ENCODE data around the gene GP2. TPM values are rescaled to one million over a fixed set of nuclear protein-coding genes. Genes with fewer than 3 reads are reported as not detected.
"Not testable (repeated sequence)": the region's sequence is repeated elsewhere in the genome, so short reads cannot be mapped to it uniquely, and the experiment has no call there.

Gene GP2
- total and polyA plus RNA-seq, 4 donors: 0.17 to 0.21 TPM; not detected in 2

DNA sequence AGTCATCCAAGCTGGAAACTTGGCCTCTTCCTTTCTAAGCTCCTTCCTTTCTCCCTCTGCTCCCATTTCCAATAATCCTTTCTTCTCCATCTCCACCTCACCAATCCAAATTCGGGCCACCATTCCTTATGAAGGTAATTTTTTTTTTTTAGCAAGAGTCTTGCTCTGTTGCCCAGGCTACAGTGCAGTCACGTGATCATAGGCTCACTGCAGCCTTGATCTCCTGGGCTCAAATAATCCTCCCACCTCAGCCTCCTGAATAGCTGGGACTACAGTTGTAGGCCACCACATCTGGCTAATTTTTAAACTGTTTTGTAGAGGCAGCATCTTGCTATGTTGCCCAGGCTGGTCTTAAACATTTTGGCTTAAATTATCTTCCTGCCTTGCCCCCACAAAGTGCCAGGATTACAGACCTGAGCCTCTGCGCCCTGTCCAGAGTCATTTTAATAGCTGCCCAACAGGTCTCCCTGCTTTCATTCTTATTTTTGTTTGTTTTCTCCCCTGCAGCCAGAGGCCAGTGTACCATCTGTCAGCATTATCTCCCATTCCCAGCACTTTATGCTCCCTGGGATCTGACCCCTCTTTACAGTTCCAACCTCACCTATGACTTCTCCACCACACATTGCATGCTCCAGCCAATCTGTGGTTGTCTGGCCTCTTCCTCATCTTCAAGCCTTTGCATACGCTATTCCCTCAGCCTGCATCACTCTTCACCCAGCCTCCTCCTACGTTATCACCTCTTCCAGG, 2.3 kb upstream of the GP2 start:
- Histone ChIP-seq H3K27ac (ENCODE audit: low read depth, low read length) (no peak overlapping the region), H3K9me3 (ENCODE audit: control insufficient read depth, insufficient read depth, low read length) (no peaks in the 10 kb centered on the region), H3K4me3 (ENCODE audit: low read depth, low read length) (no peak overlapping the region), H3K27me3 (ENCODE audit: control insufficient read depth, insufficient read depth, low read length) (no peaks in the 10 kb centered on the region), H3K36me3 (ENCODE audit: control insufficient read depth, insufficient read depth, low read length) (no peaks in the 10 kb centered on the region), H3K4me1 (ENCODE audit: control insufficient read depth, insufficient read depth, low read length) (no peaks in the 10 kb centered on the region)
- no peak for DNase-seq (ENCODE audit: low read depth in 4 of 6, low spot score in 6 of 6)
- 92% methylated on average over 3 of the region's 5 CpGs for WGBS (ENCODE audit: insufficient coverage)

- Histone ChIP-seq H3K27me3 (ENCODE audit: control insufficient read depth, insufficient read depth, low read length) (no peaks in the 10 kb centered on the region), H3K9me3 (ENCODE audit: control insufficient read depth, insufficient read depth, low read length) (no peaks in the 10 kb centered on the region), H3K36me3 (ENCODE audit: control insufficient read depth, insufficient read depth, low read length) (no peaks in the 10 kb centered on the region), H3K27ac (ENCODE audit: low read depth, low read length) (no peak overlapping the region), H3K4me1 (ENCODE audit: control insufficient read depth, insufficient read depth, low read length) (no peaks in the 10 kb centered on the region), H3K4me3 (ENCODE audit: low read depth, low read length) (no peak overlapping the region)
- WGBS (ENCODE audit: insufficient coverage): 89% methylated on average over 3 of the region's 3 CpGs
- DNase-seq (ENCODE audit: low read depth in 4 of 6, low spot score in 6 of 6): no peak
Observed at GRCh38 chr16:20326321-20326720, 992 bp downstream of the GP2 start.

GRCh38 chr16:20325005-20325404, 2.3 kb downstream of the GP2 start:
- no CpG with 5 or more reads among the region's 3 CpGs for WGBS (ENCODE audit: insufficient coverage)
- DNase-seq (ENCODE audit: low read depth in 4 of 6, low spot score in 6 of 6): no peak
- H3K4me1 ChIP-seq (ENCODE audit: control insufficient read depth, insufficient read depth, low read length): no peaks in the 10 kb centered on the region
- H3K36me3 ChIP-seq (ENCODE audit: control insufficient read depth, insufficient read depth, low read length): no peaks in the 10 kb centered on the region
- no peak overlapping the region for H3K27ac ChIP-seq (ENCODE audit: low read depth, low read length)
- H3K9me3 ChIP-seq (ENCODE audit: control insufficient read depth, insufficient read depth, low read length): no peaks in the 10 kb centered on the region
- H3K4me3 ChIP-seq (ENCODE audit: low read depth, low read length): no peak overlapping the region
- H3K27me3 ChIP-seq (ENCODE audit: control insufficient read depth, insufficient read depth, low read length): no peaks in the 10 kb centered on the region

GRCh38 chr16:20323591-20324117, 3.7 kb downstream of the GP2 start:
- Histone ChIP-seq H3K27me3 (ENCODE audit: control insufficient read depth, insufficient read depth, low read length) (no peaks in the 10 kb centered on the region), H3K4me3 (ENCODE audit: low read depth, low read length) (no peak overlapping the region), H3K9me3 (ENCODE audit: control insufficient read depth, insufficient read depth, low read length) (no peaks in the 10 kb centered on the region), H3K27ac (ENCODE audit: low read depth, low read length) (no peak overlapping the region), H3K4me1 (ENCODE audit: control insufficient read depth, insufficient read depth, low read length) (no peaks in the 10 kb centered on the region), H3K36me3 (ENCODE audit: control insufficient read depth, insufficient read depth, low read length) (no peaks in the 10 kb centered on the region)
- DNase-seq (ENCODE audit: low read depth in 4 of 6, low spot score in 6 of 6): no peak
- 56% methylated on average over 3 of the region's 9 CpGs for WGBS (ENCODE audit: insufficient coverage)

- no peaks in the 10 kb centered on the region for H3K27me3 ChIP-seq (ENCODE audit: control insufficient read depth, insufficient read depth, low read length)
- no peaks in the 10 kb centered on the region for H3K4me1 ChIP-seq (ENCODE audit: control insufficient read depth, insufficient read depth, low read length)
- no peak overlapping the region for H3K27ac ChIP-seq (ENCODE audit: low read depth, low read length)
- H3K36me3 ChIP-seq (ENCODE audit: control insufficient read depth, insufficient read depth, low read length): no peaks in the 10 kb centered on the region
- DNase-seq (ENCODE audit: low read depth in 4 of 6, low spot score in 6 of 6): no peak
- H3K4me3 ChIP-seq (ENCODE audit: low read depth, low read length): no peak overlapping the region
- no peaks in the 10 kb centered on the region for H3K9me3 ChIP-seq (ENCODE audit: control insufficient read depth, insufficient read depth, low read length)
- no CpG with 5 or more reads among the region's 4 CpGs for WGBS (ENCODE audit: insufficient coverage)
Observed at GRCh38 chr16:20322696-20323095, 4.6 kb downstream of the GP2 start.

DNA sequence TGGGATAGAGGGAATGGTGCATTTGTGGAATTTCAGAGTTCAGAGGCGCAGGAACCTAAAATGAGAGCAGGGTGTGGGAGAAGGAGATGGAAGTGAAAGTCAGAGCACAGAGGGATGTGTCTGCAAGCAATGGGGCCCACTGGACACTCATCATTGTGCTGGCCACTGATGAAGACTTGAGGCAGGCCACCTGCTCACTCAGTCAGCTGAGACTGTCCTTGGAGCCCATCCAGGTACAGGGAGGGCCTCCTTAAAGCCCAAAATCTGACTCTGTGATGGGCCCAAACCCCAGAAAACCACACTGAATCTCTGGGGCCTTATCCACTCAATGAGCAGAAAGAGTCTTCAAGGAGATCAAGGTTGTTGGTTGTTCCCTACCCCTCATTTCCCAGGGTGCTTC, 5.6 kb downstream of the GP2 start:
- Histone ChIP-seq H3K9me3 (ENCODE audit: control insufficient read depth, insufficient read depth, low read length) (no peaks in the 10 kb centered on the region), H3K4me1 (ENCODE audit: control insufficient read depth, insufficient read depth, low read length) (no peaks in the 10 kb centered on the region), H3K27ac (ENCODE audit: low read depth, low read length) (no peak overlapping the region), H3K36me3 (ENCODE audit: control insufficient read depth, insufficient read depth, low read length) (no peaks in the 10 kb centered on the region), H3K27me3 (ENCODE audit: control insufficient read depth, insufficient read depth, low read length) (no peaks in the 10 kb centered on the region), H3K4me3 (ENCODE audit: low read depth, low read length) (no peak overlapping the region)
- no peak for DNase-seq (ENCODE audit: low read depth in 4 of 6, low spot score in 6 of 6)
- 100% methylated on average over 1 of the region's 1 CpG for WGBS (ENCODE audit: insufficient coverage)

DNA sequence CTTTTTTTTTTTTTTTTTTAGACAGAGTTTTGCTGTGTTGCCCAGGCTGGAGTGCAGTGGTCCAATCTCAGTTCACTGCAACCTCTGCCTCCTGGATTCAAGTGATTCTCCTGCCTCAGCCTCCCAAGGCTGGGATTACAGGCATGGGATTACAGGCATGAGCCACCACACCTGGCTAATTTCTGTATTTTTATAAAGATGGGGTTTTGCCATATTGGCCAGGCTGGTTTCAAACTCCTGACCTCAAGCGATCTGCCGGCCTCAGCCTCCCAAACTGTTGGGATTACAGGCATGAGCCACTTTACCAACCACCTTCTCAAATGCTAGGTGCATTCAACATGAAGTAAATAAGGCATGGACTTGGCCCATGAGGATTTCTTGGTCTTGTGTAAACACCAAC, 6.3 kb downstream of the GP2 start:
- not testable (repeated sequence) for H3K36me3 ChIP-seq (ENCODE audit: control insufficient read depth, insufficient read depth, low read length); H3K27me3 ChIP-seq (ENCODE audit: control insufficient read depth, insufficient read depth, low read length); H3K9me3 ChIP-seq (ENCODE audit: control insufficient read depth, insufficient read depth, low read length); H3K4me3 ChIP-seq (ENCODE audit: low read depth, low read length); H3K4me1 ChIP-seq (ENCODE audit: control insufficient read depth, insufficient read depth, low read length); H3K27ac ChIP-seq (ENCODE audit: low read depth, low read length); DNase-seq (ENCODE audit: low read depth in 4 of 6, low spot score in 6 of 6)
- whole genome bisulfite sequencing (ENCODE audit: insufficient coverage): no CpG with 5 or more reads among the region's 2 CpGs

- Histone ChIP-seq H3K36me3 (ENCODE audit: control insufficient read depth, insufficient read depth, low read length) (no peaks in the 10 kb centered on the region), H3K4me1 (ENCODE audit: control insufficient read depth, insufficient read depth, low read length) (no peaks in the 10 kb centered on the region), H3K27me3 (ENCODE audit: control insufficient read depth, insufficient read depth, low read length) (no peaks in the 10 kb centered on the region), H3K27ac (ENCODE audit: low read depth, low read length) (no peak overlapping the region), H3K9me3 (ENCODE audit: control insufficient read depth, insufficient read depth, low read length) (no peaks in the 10 kb centered on the region), H3K4me3 (ENCODE audit: low read depth, low read length) (no peak overlapping the region)
- DNase-seq (ENCODE audit: low read depth in 4 of 6, low spot score in 6 of 6): no peak
Observed at GRCh38 chr16:20320592-20320991, 6.7 kb downstream of the GP2 start.

DNA sequence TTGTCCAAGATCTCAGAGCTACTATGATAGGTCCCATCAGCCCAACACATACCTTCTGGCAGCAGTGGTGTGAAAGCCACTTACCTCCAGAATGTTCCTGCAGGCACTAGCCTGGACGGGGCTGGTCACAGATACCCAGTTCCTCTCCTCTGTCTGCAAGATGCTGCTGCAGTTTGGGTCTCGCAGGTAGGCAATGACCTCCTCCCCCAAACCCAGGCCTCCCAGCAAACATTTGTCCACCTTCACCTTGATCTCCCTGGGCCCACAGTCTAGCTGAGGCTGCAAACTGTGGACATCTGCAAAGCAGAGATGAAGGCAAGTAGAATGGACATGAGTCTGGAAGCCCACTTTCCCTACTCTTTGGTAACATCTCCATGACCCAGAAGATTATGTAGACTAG, 7.1 kb downstream of the GP2 start:
- no peak for DNase-seq (ENCODE audit: low read depth in 4 of 6, low spot score in 6 of 6)

DNA sequence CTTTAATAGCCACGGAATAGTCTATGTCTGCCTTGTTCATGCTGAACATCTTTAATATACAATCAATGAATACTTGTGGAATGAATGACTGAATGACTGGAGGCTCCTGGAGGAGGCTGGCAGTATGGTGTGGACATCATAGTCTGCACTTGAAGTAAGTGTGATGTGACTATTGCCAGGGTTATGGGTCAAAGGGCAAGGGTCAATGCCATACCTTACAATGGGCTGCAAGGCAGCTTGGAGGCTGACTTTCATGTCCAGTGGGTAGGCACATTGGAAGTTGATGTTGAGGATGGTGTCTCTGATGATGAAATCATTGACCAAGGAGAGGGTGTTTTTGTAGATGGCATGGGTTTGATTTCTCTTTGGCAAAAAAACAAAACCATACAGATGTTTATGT, 7.9 kb downstream of the GP2 start:
- no peak overlapping the region for H3K27ac ChIP-seq (ENCODE audit: low read depth, low read length)
- DNase-seq (ENCODE audit: low read depth in 4 of 6, low spot score in 6 of 6): no peak
- no peaks in the 10 kb centered on the region for H3K36me3 ChIP-seq (ENCODE audit: control insufficient read depth, insufficient read depth, low read length)
- no peaks in the 10 kb centered on the region for H3K27me3 ChIP-seq (ENCODE audit: control insufficient read depth, insufficient read depth, low read length)
- H3K4me3 ChIP-seq (ENCODE audit: low read depth, low read length): no peak overlapping the region
- no peaks in the 10 kb centered on the region for H3K4me1 ChIP-seq (ENCODE audit: control insufficient read depth, insufficient read depth, low read length)
- H3K9me3 ChIP-seq (ENCODE audit: control insufficient read depth, insufficient read depth, low read length): no peaks in the 10 kb centered on the region
- no CpG with 5 or more reads among the region's 1 CpG for WGBS (ENCODE audit: insufficient coverage)

More for the DNA sequence above, 7.1 kb downstream of the GP2 start:
- Histone ChIP-seq H3K4me3 (ENCODE audit: low read depth, low read length) (no peak overlapping the region), H3K27ac (ENCODE audit: low read depth, low read length) (no peak overlapping the region), H3K36me3 (ENCODE audit: control insufficient read depth, insufficient read depth, low read length) (no peaks in the 10 kb centered on the region), H3K4me1 (ENCODE audit: control insufficient read depth, insufficient read depth, low read length) (no peaks in the 10 kb centered on the region), H3K9me3 (ENCODE audit: control insufficient read depth, insufficient read depth, low read length) (no peaks in the 10 kb centered on the region), H3K27me3 (ENCODE audit: control insufficient read depth, insufficient read depth, low read length) (no peaks in the 10 kb centered on the region)
- 83% methylated on average over 2 of the region's 2 CpGs for WGBS (ENCODE audit: insufficient coverage)
